HG03175 (cell line): ENCODE results near the gene EED.

ENCODE experiments used
- ATAC-seq: cut with Tn5 transposase; IDR thresholded peaks from one replicate; pipeline ENCODE4 v1.9.1; 2021; ENCODE audit warnings: mild to moderate bottlenecking, moderate library complexity; ENCODE audit not compliant: unreplicated experiment

EED gene

GRCh38 chr11:86244522-86245368 is at the start of gene EED:
Gene EED (plus strand): TSS chr11:86244753. CDS start chr11:86245230, 477 bp downstream.
- peak; percentile 69 for ATAC-seq

- ATAC-seq, result no peak
Observed at GRCh38 chr11:86194998-86195397, 49.6 kb upstream of the EED start.

GRCh38 chr11:86196085-86196696 is 48.4 kb upstream of the EED start:
- no peak for ATAC-seq

- ATAC-seq, result no peak
Observed at GRCh38 chr11:86196913-86197312, 47.6 kb upstream of the EED start.

GRCh38 chr11:86197448-86197847 is 47.1 kb upstream of the EED start:
- ATAC-seq, result no peak

- ATAC-seq, result no peak
Observed at GRCh38 chr11:86198139-86198538, 46.4 kb upstream of the EED start.

- no peak for ATAC-seq
Observed at GRCh38 chr11:86199354-86199753, 45.2 kb upstream of the EED start.

- ATAC-seq, result no peak
Observed at GRCh38 chr11:86201371-86201884, 43.1 kb upstream of the EED start.

- peak; percentile 61 for ATAC-seq
Observed at GRCh38 chr11:86202013-86202336, 42.6 kb upstream of the EED start.

- ATAC-seq, result no peak
Observed at GRCh38 chr11:86204356-86204755, 40.2 kb upstream of the EED start.

GRCh38 chr11:86205421-86206336 is 38.9 kb upstream of the EED start:
- ATAC-seq, result no peak

- no peak for ATAC-seq
Observed at GRCh38 chr11:86206337-86206695, 38.2 kb upstream of the EED start.

GRCh38 chr11:86207413-86207812 is 37.1 kb upstream of the EED start:
- ATAC-seq, result no peak

GRCh38 chr11:86208572-86208971 is 36.0 kb upstream of the EED start:
- no peak for ATAC-seq

GRCh38 chr11:86209806-86210657 is 34.5 kb upstream of the EED start:
- no peak for ATAC-seq

- ATAC-seq, result no peak
Observed at GRCh38 chr11:86210898-86211297, 33.7 kb upstream of the EED start.

- ATAC-seq, result no peak
Observed at GRCh38 chr11:86211619-86212018, 32.9 kb upstream of the EED start.

- ATAC-seq, result no peak
Observed at GRCh38 chr11:86212019-86212611, 32.4 kb upstream of the EED start.

- ATAC-seq, result peak; percentile 32
Observed at GRCh38 chr11:86214710-86215109, 29.8 kb upstream of the EED start.
